ENCODE results near the gene ZNF692.
"Not testable (repeated sequence)": the region's sequence is repeated elsewhere in the genome, so short reads cannot be mapped to it uniquely, and the experiment has no call there.

ZNF692 gene, protein sequence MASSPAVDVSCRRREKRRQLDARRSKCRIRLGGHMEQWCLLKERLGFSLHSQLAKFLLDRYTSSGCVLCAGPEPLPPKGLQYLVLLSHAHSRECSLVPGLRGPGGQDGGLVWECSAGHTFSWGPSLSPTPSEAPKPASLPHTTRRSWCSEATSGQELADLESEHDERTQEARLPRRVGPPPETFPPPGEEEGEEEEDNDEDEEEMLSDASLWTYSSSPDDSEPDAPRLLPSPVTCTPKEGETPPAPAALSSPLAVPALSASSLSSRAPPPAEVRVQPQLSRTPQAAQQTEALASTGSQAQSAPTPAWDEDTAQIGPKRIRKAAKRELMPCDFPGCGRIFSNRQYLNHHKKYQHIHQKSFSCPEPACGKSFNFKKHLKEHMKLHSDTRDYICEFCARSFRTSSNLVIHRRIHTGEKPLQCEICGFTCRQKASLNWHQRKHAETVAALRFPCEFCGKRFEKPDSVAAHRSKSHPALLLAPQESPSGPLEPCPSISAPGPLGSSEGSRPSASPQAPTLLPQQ

DNA sequence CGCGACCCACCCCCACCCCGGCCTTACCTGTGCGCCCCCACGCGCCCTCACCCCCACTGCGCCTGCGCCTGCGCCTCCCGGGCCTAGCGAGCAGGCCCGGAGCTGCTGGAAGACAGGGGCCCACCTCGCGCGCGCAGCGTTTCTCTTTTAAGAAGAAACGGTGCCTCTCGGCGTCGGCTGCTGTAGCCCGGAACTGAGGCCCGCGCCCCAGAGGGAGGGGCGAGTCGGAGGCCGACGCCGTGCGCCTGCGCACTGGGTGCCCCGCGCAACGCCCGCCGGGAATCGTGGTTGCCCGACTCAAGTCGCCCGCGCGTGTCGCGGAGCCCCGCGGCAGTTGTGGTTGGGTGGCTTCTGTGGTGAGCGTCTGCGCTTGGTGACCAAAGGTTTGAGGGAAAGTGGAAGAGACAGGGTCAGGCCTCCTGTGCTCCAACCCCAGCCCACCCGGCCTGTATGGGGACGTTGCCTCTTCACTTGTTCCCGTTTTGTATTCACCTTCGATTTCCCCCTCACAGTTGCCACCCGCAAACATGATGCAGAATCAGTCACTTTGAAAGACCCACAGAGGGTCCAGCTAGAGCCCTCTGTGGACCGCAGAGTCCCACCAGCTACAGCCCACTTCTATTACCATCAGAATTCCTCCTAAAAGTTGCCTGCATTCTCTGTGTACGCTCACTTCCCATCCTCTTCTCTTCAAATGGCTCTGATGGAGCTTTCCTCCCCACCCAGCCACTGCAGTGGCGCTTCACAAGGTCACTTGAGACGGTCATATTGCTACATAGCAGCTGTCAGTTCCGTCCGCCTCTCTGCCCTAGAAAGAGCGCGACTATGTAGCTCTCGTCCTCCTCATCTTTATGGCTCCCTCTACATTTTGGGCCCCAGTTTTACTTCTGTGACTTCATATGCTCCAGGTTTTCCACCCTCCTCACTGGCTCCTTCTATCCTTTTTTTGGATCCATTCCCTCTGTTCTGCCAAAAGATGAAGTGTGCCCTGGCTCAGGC, at the start of gene ZNF692:
TSS of gene ZNF692 (minus strand) at position 195 of the 999 bp plus-strand sequence. CDS start 776 bp downstream, outside the sequence.
- peak; percentile 97 for DNase-seq

DNA sequence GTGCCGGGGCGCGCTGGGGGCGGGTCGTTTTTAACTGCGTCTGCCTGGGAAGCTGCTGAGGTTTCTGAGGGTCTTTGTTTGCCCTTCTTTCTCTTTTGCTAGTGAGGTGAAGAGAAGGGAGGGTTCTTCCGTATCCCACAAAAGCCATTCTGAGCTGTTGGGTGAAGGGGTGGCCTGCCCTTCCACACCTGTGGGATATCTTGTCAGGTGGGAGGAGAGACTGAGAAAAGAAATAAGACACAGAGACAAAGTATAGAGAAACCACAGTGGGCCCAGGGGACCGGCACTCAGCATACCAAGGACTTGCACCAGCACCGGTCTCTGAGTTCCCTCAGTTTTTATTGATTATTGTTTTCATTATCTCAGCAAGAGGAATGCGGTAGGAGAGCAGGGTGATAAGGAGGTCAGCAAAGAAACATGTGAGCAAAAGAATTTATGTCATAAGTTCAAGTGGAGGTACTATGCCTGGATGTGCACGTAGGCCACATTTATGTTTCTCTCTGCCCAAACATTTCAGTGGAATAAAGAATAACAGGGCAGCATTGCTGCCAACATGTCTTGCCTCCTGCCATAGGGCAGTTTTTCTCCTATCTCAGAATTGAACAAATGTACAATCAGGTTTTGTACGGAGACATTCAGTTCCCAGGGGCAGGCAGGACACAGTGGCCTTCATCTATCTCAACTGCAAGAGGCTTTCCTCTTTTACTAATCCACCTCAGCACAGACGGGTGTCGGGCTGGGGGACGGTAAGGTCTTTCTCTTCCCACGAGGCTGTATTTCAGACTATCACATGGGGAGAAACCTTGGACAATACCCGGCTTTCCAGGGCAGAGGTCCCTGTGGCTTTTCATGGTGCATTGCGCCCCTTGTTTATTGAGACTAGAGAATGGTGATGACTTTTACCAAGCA, 48.1 kb upstream of the ZNF692 start:
- no peak for DNase-seq

DNA sequence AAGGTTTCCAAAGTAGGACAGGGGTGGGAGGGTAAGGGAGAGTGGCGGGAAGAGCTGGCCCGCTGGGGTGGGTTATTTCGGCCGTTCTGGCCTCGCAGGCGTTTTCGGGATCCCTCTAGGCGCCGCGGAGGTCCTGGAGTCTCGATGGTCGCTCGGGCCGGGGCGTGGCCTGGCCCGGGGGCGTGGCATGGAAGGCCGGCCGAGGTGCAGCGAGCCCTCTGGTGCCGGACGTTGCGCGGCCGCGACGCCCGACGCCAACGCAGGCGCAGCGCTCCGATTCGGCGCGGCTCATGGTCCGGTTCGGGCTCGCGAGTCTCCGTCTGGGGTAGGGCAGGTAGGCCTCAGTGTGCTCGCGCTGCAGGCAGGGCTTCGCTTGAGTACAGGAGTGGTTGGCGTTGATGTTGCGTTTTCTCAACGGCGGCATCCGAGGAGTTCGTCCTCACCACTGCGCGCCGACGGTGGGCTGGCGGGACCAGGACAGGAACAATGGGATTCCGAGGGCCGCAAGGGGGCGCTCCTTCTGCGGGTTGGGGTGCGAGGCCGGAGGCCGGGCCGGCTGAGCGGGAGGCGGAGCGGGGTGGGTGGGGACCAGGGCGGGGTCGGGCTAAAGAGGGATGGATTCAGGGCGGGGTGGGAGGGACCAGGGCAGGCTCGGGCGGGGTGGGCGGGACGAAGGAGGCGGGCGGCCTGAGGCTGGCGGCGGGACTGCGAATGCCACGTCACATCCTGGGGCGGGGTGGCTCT, 47.3 kb upstream of the ZNF692 start, which contains the start of gene PGBD2:
TSS of gene PGBD2 (plus strand) at position 227 of the 744 bp plus-strand sequence. CDS start 7,628 bp downstream, outside the sequence.
- peak; percentile 89 for DNase-seq

DNA sequence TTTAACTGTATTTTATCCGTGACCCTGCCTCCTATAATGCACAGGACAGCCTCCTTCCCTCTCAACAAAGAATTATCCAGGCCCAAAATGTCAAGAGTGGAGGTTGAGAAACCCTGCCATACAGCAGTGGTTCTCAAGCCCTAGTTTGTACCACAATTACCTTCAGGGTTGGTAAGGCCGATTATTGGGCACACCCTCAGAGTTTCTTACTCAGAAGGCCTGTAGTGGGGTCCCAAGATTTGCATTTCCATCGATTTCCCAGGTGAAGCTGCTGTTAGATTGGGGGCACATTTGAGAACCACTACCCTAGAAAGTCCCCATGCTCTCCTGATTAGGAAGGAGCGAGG, 46.8 kb upstream of the ZNF692 start:
- no peak for DNase-seq

DNA sequence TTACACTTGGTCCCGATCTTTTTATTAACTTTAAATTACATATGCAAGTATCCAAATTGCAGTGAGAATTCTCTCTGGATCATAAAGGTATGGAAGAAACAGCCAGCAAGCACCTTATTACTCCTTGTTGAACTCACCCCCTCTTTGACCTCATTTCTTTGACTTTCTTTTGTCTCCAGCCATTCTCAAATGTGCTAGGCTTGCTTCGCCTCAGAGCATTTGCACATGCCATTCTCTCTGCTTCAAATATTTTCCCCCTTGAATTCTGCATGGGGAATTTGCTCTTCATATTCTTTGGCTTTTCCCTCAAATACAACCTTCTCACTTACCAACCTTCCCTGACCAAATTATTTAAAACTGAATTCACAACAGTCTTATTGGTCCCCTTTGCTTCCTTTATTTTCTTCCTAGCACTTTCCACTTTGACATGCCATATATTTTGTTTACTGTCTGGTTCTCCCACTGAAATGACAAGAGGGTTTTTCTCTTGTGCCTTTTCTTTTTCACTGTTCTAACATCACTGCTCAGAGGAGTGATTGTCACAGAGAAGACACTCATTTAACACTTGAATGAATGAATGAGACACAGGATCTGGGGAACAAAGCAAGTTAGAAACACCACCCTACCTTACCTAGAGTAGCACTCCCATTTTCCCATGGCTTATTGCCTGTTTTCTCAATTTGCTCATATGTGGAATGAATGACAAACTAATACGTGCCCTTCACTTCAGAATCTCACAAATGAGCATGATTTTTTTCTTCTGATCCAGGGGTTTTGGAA, 45.7 kb upstream of the ZNF692 start:
- DNase-seq = no peak

DNA sequence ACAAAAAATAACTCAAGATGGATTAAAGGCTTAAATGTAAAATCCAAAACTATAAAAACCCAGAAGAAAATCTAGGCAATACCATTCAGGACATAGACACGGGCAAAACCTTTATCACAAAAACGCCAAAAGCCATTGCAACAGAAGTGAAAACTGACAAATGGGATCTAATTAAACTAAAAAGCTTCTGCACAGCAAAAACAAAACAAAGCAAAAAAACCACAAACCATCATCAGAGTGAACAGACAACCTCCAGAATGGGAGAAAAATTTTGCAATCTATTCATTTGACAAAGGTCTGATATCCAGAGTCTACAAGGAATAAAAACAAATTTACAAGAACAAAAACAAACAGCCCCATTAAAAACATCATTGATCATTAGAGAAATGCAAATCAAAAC, 42.7 kb upstream of the ZNF692 start:
- DNase-seq = no peak

DNA sequence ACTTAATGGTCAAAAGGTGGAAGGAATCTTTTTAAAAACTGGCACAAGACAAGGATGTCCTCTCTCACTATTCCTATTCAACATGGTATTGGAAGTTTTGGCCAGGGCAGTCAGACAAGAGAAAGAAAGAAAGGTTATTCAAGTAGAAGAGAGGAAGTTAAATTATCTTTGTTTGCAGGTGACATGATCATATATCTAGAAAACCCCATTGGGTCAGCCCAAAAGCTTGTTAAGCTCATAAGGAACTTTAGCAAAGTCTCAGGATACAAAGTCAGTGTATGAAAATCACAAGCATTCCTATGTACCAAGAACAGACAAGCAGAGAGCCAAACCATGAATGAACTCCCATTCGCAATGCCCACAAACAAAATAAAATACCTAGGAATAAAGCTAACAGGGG, 41.8 kb upstream of the ZNF692 start:
- DNase-seq = no peak

DNA sequence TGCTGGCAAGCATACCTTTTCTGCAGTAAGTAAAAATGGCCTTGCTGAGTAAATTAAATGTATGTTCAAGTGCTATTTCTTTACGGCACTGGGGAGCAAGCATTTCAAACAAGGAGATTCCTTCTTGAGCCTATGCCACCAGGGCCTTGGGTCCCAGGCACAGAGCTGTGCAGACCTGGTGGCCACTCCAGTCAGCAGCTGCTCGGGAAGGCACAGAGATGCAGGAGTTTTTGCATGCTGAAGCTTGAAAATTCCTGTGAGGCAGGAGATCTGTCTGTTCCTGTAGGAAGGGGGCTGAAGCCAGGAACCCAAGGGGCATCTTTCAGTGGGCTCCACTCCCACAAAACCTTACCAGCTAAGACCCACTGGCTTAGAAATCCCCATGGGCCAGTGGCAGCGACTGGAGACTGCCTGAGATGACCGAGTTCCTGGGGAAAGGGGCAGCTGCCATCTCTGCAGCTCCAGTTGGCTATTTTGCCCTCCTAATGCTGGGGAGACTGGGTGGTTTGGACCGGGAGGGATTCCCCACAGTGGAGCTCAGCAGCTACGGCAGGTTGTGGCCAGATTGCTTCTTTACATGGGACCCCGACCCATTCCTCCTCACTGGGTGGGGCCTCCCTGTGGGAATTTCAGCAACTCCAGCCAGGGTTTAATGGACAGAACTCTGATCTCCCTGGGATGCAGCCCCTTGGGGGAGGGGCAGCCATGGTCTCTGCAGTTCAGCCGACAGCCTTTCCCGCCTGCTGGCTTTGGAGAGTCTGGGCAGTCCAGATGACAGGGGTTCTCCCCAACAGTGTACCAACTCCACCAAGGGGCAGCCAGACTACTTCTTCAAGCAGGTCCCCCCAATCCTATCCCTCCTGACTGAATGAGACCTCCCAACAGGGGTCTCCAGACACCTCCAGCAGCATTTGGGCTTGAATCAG, 38.8 kb upstream of the ZNF692 start:
- no peak for DNase-seq

DNA sequence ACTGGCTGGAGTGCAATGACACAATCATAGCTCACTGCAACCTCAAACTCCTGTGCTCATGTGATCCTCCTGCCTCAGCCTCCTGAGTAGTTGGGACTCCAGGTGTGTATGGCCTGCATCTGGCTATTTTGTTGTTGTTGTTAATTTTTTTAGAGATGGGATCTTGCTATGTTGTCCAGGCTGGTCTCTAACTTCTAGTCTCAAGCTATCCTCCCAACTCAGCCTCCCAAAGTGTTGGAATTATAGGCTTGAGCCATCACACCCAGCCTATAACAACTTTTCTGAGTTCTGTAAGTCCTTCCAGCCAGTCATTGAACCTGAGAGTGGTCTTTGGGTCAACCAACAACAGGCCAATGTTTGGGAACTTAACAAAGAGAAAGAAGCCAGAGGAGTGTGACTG, 36.0 kb upstream of the ZNF692 start:
- DNase-seq = no peak

DNA sequence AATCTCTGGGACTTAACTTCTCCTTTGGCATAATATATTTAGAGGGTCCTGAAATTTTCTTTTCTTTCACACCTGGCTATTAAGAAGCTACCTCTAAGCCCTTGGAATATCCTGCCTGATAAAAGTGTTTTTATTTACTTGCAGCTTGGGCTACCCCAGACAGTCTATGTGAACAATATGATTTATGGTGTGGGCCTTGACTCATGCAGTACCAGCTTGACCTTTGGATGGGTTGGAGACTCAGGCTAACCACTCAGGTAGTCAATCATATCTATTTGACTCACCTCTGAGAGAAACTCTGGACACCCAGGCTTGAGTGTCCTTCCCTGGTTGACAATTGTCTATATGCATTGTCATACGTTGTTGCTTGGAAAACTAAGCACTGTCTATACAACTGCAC, 33.7 kb upstream of the ZNF692 start:
- DNase-seq = no peak

DNA sequence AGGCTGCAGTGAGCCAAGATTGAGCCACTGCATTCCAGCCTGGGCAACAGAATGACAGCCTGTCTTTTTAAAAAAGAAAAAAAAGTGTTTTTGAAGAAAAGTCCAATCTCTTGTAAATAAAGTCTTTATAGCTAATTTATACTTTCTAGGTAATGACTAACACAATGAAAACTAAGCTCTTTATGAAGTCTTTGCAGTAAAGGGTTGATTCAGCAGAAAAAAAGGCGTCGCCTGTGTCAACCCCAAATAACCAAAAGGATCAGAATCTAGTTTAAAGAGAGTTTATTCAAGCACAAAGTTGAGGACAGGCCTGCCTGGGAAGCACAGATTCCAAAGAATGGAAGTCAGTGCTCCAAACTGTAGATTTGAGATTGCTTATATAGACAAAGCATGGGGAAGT, 32.9 kb upstream of the ZNF692 start:
- no peak for DNase-seq

DNA sequence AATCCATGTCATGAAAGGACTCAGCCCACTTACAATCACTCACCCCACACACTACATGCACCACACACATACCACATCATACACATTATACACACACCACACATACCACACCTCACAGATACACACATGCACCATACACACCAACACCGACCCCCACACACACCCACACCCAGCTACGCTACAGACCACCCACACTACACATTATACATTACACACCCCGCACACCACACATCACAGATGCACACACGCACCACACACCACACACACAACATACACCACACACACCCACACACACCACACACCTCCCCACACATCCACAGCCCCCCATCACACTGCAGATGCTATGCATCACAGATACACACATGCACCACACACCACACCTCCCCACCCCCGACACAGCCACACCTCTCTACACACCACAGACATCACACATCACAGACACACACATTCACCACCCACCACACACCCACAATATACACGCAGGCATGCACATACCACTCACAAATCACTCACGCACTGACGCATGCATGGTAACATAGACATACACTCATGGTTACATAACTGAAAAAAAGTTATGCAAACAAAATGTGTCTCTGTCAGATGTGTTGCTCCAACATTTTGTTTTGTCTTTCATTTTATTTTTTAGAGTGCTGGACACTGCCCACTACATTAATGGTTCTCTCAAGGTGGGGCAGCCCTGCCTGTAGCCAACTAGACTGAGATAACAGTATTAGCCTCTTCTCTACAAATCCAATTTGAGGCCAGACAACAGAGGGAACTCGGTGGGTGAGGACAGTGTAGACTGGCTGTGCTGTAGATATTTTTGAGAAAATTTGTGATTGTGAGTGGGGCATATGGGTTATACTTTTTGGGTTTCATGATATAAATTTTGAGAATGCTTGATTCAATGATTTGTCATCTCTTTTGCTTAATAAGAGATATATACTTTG, 31.9 kb upstream of the ZNF692 start:
- DNase-seq = no peak

DNA sequence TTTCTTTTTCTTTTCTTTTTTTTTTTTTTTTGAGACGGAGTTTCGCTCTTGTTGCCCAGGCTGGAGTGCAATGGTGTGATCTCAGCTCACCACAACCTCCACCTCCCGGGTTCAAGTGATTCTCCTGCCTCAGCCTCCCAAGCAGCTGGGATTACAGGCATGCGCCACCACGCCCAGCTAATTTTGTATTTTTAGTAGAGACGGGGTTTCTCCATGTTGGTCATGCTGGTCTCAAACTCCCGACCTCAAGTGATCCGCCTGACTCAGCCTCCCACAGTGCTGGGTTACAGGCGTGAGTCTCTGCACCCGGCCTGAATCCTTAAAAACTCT, 31.0 kb upstream of the ZNF692 start:
- not testable (repeated sequence) for DNase-seq

DNA sequence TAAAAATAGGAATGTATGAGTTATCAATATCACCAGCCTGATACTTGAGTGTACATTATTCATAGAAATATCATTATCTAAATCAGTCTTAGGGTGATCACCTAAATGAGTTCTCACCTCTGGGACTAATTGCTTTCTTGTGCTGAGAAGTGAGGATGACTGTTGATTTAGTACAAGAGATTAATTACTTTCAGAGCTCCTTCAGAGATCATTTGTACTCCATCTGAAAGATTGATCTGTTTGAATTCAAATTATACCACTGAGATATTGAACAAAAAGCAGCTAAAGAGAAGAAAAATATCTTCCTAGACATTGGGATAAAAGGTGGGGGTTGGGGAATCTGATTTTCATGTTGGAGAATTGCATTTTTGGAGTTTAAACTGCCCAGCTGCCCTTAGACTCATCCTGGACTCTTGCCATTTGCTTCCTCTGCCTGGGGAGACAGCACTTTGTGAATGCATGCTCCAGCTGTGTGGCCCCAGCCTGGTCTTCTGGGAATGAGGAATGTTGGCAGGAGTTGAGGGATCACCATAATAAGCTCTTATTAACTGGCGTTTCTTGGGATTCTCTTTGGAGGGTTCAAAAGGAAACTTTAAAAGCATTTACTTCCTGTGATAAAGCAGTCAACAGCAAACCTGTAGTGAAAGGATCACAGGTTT, 27.5 kb upstream of the ZNF692 start:
- peak; percentile 24 for DNase-seq

DNA sequence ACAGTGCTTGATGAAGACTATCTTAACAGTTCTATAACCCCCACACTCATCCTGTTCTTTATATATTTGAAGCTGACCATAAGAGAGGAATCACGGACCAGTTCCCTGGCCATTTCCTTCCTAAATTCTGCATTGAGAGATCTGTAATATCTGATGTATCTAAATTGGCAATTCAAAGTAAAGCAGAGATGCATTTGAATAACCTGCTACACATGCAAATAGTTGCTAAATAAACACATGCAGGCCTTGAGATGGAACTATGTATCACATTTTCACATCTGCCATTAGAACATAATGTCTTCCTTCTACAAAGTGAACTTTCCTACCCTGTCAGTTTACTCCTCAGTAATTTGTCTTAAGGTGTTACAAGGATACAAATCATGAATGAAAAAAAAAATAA, 26.8 kb upstream of the ZNF692 start:
- DNase-seq = no peak

DNA sequence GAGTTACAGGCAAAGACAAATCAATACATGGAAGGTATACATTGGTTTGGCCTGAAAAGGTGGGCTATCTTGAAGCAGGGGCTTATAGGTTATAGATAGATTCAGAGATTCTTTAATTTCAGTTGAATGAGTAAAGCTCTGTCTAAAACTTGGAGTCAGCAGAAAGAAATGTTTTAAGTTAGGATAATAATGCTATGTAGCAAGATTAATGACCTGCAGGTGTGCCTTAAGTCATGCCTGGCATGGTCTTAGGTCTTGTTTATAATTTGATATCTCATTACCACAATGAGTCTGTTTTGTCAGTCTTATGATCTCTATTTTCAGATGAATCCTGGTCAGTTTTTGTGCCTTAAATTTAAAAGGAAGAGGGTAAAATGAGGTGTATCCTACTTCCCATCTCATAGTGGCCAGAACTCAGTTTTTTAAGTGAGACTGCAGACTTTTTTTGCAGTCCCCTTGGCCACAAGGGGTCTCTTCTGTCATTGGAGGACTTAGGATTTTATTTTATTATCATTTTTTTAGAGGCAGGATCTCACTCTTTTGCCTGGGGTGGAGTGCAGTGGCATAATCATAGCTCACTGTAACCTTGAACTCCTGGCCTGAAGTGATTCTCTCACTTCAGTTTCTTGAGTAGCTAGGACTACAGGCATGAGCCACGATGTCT, 25.9 kb upstream of the ZNF692 start:
- no peak for DNase-seq

DNA sequence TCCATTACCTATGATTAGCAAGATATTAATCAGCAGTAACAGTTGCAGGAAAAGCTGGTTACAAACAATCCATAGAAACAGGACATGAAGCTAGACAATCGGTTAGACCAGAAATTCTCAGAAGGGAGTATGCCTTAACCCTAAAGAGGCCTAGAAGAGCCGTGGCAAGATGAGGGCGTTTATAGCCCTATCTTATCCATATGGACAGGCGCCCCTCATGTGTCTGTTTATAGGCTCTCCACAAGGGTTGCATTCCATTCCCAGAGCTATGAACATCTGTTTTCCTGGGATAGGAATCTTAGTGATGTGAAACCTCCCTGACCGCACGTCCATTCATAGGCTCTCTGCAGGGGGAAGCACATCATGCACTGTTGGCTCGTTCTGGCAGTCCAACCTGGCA, 23.5 kb upstream of the ZNF692 start:
- peak; percentile 13 for DNase-seq
